HG03460 (cell line): ENCODE results near the gene APOH.

ENCODE experiments used
- ATAC-seq: cut with Tn5 transposase; IDR thresholded peaks from one replicate; pipeline ENCODE4 v1.9.1; 2021; ENCODE audit not compliant: unreplicated experiment

APOH gene

DNA sequence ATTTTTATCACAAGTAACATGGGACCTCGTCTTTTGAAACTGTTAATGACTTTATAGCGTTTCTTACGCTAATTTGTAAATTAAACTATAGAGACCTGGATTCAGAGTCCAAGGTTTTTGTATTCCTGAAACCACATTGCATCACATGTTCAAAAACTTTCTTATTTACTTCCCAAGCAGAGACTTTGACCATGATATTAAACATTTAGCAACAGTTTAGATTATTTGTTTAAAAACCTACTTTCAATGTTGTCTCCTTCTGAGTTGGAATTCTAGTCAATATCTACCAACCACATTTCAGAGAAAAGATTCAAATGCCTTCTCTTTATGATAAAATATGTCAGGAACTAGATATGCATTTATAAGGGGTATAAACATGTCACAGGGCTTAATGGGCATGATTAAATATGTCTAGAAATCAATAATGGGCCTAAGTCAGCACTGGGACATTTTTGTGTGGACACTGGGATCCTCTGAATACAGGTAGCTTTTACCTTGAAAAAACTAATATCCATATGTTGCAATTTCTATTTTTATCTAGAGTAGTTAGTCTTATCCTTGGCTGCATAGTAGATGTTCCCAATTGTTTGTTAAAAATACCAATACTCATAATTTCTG, 6.3 kb upstream of the APOH start:
- no peak for ATAC-seq

DNA sequence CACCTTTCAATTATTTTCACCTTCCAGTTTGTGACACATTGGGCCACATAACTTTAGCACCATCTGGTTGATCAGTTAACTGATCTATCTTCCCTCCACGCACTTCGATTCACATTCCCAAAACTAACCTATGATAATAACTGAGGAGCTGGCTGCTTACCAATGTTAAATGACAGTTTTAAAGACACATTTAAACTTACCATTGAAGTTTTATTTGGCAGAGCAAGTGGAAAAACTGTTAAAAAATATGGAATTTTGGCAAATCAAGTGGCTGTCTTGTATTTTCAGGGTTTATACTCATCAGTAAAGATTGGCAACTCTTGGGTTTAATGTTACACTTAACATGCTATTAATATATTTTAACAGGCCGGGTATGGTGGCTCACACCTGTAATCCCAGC, 5.4 kb upstream of the APOH start:
- no peak for ATAC-seq

DNA sequence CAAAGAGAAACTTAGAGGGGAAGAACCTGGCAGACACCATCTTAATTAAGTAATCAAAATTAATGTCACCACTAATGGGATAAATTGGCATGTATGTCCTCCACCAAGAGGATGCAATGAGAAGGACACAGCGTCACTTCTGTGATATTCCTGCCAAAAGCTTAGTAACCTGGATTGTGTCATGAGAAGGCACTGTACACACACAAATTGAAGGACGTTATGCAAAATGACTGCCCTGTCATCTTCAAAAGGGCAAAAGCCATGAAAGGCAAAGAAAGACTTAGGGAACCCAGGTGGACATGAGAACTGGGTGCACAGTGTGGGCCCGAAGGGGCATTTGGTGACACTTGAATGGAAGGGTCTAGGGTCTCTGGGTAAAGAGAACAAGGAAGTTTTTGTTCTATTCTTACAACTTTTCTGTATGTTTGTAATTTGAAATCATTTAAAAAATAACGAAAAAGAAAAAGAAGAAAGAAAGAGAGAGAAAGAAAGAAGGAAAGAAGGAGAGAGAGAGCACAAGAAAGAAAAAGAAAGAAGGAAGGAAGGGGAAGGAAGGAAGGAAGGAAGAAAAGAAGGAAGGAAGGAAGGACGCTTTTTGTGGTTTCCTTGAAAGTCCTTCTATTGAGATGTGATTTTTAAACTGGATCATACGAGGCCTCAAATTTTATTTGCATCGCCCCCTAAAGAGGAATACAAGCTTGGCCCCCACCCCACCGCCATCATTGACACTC, 4.0 kb upstream of the APOH start:
- no peak for ATAC-seq

DNA sequence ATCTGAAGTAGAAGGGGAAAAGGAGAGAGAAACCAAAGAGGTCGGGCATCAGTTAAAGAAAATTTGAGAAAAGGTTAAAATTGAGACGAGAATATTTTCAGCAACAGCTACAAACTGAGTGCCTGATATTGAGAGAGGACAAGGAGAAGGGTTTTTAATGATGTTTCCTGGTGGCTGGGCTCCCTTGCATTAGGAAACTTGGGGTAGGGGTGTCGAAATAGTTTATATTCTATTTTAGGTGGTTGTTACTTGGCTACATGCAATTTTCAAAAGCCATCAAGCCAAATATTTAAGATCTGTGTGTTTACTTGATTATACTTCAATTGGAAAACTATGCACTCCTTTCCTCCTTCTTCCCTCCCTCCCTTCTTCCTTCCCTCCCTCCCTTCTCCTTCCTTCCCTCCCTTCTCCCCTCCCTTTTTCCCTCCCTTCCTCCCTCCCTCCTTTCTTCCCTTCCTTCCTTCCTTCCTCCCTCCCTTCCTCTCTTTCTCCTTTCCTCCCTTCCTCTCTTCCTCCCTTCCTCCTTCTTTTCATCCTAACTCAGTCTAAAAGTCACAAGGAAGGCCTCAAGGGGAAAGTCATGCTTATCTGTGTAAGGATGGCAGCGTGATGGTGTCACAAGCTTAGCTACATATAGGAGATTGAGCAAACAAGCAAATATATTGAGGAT, 1.8 kb upstream of the APOH start:
- ATAC-seq = no peak

DNA sequence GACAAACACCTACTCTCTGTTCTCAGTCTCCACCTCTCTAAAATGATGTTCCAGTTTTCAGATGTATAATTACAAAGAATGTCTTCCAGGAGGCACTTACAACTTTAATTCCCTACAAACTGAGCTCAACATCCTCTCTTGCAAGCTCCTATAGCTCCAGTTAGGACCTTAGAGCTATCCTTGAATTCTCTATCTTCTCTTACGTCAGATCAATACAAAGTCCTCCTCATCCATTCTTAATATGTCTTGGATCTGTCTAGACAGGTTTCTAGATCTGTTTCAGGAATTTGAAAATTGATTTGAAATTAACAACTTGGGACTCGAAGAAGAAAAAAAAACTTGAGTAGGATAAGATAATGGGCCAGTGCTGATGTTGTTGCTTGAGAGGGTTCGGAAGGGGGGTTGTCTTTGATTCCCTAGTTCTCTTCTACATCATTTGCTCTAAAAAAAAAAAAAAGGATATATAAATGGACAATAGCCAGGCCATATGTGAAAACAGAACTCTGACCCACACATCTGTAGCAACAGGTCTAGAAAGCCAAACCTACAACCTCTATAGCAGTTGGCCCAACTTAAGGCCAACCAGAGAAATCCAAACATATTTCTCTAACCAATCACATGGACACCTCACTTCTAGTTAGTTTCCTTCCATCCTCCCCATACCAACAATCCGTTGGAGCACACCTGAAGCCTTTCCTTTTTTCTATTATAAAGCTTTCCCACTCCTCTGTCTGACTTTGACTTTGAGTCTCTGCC, 746 bp upstream of the APOH start:
- ATAC-seq = no peak

DNA sequence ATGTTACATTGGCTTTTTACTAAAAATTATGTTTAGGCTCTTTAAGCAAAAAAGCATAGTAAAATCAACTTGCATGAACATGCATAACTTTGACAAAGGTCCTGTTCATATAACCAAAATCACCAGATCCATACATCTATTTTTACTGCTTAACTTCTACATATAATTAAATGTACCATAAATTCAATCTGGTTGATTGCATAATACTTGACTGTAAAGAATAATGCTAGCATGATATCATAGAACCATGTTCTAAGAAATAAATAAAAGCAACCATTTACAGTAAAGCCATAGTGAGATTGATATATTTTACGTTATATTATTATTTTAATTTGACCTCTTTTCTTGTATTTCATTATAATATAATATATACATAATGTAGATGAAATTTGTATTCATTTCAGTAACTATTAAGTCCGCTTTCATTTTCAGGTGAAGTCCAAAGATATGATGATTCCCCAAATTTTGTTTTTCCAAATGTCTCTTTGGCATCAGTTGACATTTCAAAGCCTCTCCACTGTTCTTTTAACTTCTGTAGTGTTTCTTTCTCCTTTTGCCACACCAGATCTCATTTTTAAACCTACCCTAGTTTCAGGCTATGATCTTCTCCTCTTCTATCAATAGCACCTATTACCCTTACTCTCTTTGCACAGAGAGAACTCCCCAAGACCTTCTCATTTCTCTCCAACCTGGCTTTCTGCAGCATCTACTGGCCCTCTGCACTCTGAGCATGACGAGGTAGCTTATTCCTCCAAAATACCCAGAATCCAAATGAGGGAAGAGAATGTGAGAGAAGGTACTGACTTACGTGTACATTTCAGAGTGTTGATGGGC, 1.8 kb downstream of the APOH start:
- no peak for ATAC-seq

DNA sequence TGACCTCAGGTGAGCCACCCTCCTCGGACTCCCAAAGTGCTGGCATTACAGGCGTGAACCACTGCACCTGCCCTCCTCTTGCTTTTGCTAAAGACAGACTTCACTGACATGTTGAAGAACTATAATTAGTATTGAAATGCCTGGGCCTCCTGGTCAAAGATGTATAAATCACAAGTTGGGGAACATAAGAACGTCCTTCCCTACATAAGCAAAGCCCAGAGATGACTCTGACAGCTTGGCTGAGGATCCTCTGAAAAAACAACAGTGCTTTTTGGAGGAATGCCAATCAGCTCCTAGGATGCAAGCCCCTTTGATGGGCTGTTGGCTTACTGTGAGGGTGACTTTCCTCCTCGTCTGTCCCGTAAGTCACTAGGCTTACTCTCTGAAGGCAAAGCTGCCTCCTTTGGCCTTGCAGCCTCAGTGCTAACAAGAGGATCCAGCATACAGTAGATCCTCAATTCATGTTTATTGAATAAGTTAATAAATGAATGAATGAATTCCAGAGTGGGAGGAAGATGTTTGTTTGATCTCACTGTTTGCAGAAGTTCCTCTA, 6.3 kb downstream of the APOH start:
- no peak for ATAC-seq

DNA sequence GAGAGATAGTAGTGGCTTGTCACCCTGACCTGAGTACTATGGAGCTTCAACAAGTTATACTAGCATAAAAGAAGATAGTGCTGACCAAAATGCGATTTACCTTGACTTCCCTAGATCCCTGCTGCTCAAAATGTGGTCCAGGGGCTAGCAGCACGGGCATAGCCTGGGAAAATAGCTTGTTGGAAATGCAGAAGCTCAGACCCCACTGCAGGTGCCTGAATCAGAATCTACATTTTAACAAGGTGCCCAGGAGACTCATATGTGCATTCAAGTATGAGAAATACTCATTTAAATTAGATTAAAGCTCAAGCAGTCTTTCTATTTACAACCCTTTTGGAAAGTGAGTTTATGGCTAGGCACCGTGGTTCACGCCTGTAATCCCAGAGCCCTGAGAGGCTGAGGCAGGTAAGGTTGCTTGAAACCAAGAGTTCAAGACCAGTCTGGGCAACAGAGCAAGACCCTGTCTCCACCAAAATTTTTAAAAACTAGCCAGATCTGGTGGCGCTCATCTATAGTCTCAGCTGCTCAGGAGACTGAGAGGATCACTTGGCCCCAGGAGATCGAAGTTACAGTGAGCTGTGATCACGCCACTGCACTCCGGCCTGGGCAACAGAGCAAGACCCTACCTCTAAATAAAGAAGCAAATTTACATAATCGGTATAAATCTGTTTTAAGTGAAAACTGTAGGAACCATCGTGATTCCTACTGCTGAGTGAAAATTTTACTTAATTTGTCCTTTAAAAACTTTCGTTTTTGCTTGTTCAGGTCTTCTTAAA, 7.3 kb downstream of the APOH start:
- no peak for ATAC-seq

DNA sequence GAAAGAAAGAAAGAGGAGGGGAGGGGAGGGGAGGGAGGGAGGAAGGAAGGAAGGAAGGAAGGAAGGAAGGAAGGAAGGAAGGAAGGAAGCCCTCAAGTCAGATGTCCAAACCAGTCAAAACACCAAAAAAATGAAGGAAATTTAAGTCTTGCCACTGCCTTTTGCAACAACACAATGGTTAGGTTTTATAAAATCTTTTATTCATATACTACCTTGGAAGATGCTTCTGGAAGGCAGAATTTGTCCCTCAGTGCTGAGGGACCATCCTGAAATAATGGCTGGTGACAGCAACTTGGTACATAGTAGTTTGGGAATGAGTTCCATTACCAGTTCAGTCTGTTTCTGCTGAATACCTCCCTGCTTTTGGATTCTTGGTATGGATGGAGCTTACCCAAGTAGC, 7.9 kb downstream of the APOH start:
- no peak for ATAC-seq

DNA sequence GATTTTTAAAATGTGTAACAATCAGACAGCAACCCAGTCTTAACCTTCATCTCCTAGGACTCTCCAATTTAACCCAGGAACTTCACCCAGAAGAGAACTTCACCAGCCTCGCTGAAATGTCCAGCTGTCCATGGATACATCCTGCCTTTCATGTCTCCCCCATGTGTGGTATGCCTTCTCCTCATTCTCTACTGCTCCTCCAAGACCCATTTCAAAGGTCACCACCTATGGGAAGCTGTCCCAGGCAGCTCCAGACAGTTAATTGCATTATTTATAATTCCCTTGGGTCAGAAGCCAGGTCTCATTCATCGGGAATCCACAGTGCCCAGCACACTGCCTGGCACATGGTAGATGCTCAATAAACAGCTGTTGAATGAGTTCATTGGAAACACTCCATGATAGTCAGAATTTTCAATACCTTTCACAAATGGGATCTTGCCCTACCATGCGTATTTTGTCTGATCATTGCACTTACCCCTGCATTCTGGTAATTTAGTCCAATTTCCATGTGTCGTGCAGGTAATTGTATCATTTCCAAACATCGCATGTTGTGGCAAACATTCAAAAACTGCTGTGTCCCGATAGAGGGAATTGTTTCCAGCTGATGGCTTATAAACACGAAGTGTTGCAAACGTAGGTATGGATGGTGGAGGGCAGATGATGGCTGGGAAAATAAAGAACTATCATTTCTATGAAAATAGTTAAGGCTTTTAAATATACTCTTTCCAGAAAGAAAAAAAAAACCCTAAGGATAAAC, 9.0 kb downstream of the APOH start:
- ATAC-seq = no peak

DNA sequence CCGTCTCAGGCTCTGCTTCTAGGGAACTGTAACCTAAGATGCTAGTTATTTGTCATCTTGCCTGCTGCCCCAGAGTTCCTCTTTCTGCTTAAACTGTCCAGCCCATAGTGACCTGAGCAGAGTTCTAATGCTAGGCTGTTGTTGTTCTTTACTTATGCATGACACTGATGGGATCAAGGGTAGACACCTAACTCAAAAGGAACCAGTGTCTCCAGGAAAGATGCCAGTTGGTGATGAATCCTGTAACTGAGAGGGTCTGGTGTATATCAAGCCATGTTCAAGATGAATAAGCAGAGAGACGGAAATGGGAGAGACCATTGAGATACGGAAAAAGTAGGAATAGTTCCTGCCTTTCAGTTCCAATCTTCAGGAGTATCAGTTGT, 13.7 kb downstream of the APOH start:
- ATAC-seq = no peak

DNA sequence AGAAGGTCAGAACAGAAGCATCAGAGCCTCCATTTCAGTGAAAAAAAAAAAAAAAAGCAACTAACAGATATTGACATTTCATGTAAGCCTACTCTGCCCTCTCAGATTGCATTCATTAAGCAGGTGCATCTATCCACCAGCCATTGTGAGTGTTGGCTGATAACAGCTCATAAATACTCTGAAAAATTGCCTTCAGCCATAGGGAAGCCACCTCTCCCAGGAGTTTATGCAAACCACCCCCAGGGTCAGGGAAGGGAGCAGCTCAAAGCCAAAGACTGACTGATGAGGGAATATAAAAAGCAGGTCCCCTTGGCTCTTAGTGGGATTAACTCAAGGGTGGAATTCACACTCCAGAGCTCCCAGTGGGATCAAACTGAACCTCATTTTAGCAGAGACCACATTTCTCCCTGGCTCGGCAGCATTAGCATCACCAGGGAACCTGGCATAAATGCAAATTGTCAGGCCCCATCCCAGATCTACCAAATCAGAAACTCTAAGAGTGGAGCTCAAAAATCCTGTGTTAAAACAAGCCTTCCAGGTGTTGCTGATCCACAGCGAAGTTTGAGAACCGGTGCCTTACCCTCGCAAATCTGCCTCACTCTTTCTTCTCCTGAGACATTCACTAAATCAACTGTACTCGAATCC, 14.2 kb downstream of the APOH start:
- ATAC-seq = no peak

DNA sequence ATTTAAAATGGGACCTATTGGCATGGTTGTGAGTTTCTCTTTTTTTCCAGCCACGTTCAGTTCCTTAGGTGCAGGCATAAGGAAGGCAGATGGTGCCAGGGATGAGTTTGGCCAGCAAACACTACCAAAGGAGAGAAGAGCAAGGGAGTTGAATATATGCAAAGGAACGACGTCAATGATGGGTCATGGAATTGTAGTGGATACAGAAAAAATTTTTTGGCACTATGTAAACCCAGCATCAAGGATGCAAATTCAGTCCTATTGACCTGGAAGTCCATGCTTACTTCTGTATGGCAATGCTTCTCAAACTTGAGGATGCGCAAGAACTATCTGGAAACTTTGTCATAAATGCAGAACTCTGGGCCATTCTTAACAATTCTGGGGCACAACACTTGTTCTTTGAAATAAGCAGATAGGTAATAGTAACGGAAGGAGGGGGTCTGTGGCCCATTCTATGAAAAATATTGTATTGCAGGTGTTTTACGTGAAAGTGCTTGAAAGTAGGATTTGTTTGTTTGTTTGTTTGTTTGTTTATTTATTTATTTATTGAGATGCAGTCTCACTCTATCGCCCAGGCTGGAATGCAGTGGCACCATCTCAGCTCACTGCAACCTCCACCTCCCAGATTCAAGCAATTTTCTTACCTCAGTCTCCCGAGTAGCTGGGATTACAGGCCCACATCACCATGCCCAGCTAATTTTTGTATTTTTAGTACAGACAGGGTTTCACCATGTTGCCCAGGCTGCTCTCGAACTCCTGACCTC, 18.0 kb downstream of the APOH start:
- ATAC-seq = no peak

DNA sequence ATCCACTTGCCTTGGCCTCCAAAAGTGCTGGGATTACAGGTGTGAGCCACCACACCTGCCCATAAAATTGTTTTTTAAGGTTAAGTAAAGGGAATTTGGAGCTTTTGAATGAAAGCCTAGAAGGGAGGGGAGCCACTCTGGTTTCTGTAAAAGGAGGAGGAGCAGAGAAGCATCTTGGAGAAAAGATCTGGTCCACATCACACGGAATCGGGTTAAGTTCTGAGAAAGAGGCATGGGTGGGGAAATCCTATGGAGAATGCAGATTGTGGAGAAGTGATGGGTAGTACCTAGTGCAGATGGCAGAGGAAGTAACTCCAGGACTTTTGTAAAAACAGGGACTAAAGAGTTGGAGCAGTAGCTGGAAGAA, 19.0 kb downstream of the APOH start:
- no peak for ATAC-seq

DNA sequence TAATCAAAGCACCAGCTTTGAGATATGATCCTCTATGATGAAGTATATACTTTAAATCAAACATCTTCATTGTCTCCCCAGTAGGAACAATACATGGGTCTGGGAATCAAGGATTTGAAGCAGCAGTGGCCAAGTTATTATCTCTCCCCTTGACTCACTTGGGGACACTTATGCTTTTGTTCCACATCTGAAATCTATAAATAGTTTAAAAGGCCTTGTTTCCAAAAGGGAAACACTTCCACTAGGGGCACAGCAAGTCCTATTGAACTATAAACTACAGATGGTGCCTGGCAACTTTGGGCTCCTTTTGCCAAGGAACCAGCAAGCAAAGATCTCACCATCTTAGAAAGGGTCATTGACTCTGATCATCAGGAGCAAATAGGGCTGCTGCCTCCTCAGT, 21.3 kb downstream of the APOH start:
- no peak for ATAC-seq

DNA sequence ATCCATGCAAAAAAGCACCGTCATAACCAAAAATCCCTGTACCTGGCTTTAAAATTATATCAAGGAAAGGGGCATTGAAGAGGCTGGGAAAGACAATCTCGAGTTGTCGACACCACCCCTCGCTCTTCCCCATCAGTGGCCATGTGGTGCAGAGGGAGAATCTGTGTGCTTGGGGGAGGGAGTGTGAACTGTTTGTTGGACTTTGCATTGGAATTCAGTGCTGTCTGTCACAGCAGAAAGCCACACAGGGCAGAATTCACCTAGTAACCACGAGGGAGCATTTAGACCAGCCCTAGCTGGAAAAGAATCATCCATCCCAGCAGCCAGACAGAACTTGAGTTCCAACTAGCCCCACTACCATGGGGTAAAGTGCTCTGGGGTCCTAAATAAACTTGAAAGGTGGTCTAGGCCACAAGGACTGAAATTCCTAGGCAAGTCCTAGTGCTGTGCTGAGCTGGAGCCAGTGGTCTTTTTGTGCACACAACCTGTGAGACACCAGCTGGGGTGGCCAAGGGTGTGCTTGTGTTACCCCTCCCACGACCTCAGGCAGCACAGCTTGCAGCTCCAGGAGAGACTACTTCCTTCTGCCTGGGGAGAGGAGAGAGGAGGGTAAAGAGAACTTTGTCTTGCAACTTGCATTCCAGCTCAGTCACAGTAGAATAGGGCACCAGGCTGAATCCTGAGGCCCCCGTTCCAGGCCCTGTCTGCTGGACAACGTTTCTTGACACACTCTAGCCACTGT, 25.8 kb downstream of the APOH start:
- no peak for ATAC-seq

DNA sequence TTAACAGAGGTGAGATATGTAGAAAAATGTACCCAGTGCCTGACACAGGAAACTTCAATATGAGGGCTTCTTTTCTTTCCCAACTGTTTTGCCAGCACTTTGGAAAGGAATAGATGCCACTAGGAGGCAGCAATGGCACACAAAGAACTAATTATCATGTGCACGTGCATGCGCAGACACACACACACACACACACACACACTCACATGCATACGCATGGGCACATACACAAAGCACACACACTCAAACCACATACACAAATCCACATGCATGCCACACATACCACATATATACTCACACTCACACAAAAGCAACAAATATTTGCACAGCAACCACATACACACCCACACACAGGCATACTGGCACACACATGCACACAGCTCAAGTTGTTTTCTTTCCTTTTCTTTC, 28.5 kb downstream of the APOH start:
- no peak for ATAC-seq
